Left lung (tissue), 10 donors: ENCODE measurements around the gene LIX1. TPM values are rescaled to one million over a fixed set of nuclear protein-coding genes. Genes with fewer than 3 reads are reported as not detected.

Experiments
- ATAC-seq: fragments of 200-7000 bp; cut with Tn5 transposase; one replicate; pipeline ENCODE4 v1.9.1; 2020; ENCODE audit warnings: moderate library complexity
- DNase-seq, 4 donors: peaks; one replicate each; pipeline ENCODE4 v3.0.0-alpha.2; 2013 to 2020
- H3K27ac ChIP-seq, 2 donors: fragments of 200-600 bp; sonication (generic) in 1 of 2; one replicate each; pipeline versions ENCODE4 v1.5.0 to v1.8.0; 2020 to 2021
- H3K27me3 ChIP-seq, 2 donors: fragments of 200-600 bp; sonication (generic) in 1 of 2; one replicate each; pipeline versions ENCODE4 v1.5.0 to v1.8.0; 2020 to 2021
- H3K36me3 ChIP-seq, 2 donors: fragments of 200-600 bp; sonication (generic) in 1 of 2; one replicate each; pipeline versions ENCODE4 v1.5.0 to v1.8.0; 2020 to 2021
- H3K4me1 ChIP-seq, 2 donors: fragments of 200-600 bp; one replicate each; pipeline ENCODE4 v1.8.0; 2021
- H3K4me3 ChIP-seq, 2 donors: fragments of 200-600 bp; sonication (generic) in 1 of 2; one replicate each; pipeline versions ENCODE4 v1.5.0 to v1.8.0; 2020 to 2021; ENCODE audit warnings: mild to moderate bottlenecking in 1 of 2
- H3K9me3 ChIP-seq, 2 donors: fragments of 200-600 bp; sonication (generic) in 1 of 2; one replicate each; pipeline versions ENCODE4 v1.5.0 to v1.8.0; 2020 to 2021
- intact Hi-C, 2 donors: fragments of 100-400 bp; cut with DNase I; formaldehyde crosslinking; loops; one replicate each; pipeline versions ENCODE4 v1.11.2 to v1.14.2; 2022
- polyA plus RNA-seq, 6 donors: library from polyadenylated mRNA; unstranded; fragments of 120-200 nt; gene quantifications; one replicate each; pipeline ENCODE4 v1.2.1, GENCODE V29; 2013; ENCODE audit not compliant: insufficient read length in 6 of 6
- total RNA-seq, 2 donors: library from RNA; stranded (reverse); fragmentation: NEBNext Ultra II Directional; extraction: Animal tissue kit (Norgen Biotek cat#: 25700); gene quantifications; one replicate each; pipeline ENCODE4 v1.2.1, GENCODE V29; 2021
- TF ChIP-seq, protein P1 (sequence below), 2 donors: fragments of 200-600 bp; sonication (generic) in 1 of 2; IDR thresholded peaks; one replicate each; pipeline versions ENCODE4 v1.5.0 to v1.8.0; 2021; ENCODE audit warnings: antibody characterized with exemption in 2 of 2
- donor health status: DM: no; HTN: yes; CAD: no.
- donor health status: DM: no; HTN: no; CAD: no.

The LIX1 gene
- total and polyA plus RNA-seq, 8 donors: 0.64 to 2.7 (median 1.1) TPM; not detected in 2

DNA sequence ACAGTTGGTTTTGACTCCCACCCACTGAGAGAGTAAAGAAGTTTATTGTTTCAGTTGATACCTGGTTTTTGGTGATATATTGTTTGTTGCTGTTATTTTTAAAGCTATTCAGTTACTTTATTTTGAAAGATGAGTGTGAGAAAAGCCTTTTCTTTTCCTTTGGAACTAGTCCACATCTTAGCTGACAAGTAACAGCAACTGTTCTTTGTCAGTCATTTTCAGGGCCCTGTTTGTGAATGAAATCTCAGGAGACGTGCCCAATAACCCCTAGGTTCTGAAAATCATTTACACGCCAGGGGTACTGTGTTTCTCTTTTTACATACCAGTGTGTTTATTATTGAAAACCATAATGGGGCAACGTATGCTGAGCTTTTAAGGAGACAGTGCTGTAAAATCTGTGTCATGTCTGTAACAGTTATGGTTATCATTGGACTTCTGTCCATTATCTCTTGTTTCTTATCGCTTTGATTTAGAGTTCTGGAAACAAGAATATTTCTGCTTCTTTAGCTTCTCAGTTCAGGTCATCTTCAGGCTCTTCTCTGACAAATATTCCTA lies 75.0 kb downstream of the LIX1 start:
- Histone ChIP-seq H3K27ac (no peak overlapping the region), H3K4me3 (no peak overlapping the region), H3K4me1 (no peaks in the 10 kb centered on the region), H3K27me3 (no peaks in the 10 kb centered on the region), H3K36me3 (no peaks in the 10 kb centered on the region), H3K9me3 (no peaks in the 10 kb centered on the region)
- no peak for DNase-seq
- TF ChIP-seq, protein P1, sequence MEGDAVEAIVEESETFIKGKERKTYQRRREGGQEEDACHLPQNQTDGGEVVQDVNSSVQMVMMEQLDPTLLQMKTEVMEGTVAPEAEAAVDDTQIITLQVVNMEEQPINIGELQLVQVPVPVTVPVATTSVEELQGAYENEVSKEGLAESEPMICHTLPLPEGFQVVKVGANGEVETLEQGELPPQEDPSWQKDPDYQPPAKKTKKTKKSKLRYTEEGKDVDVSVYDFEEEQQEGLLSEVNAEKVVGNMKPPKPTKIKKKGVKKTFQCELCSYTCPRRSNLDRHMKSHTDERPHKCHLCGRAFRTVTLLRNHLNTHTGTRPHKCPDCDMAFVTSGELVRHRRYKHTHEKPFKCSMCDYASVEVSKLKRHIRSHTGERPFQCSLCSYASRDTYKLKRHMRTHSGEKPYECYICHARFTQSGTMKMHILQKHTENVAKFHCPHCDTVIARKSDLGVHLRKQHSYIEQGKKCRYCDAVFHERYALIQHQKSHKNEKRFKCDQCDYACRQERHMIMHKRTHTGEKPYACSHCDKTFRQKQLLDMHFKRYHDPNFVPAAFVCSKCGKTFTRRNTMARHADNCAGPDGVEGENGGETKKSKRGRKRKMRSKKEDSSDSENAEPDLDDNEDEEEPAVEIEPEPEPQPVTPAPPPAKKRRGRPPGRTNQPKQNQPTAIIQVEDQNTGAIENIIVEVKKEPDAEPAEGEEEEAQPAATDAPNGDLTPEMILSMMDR (IDR thresholded peaks at IDR 0.05): no peak
- intact Hi-C loops: no loop called here
- ATAC-seq: no peak

DNA sequence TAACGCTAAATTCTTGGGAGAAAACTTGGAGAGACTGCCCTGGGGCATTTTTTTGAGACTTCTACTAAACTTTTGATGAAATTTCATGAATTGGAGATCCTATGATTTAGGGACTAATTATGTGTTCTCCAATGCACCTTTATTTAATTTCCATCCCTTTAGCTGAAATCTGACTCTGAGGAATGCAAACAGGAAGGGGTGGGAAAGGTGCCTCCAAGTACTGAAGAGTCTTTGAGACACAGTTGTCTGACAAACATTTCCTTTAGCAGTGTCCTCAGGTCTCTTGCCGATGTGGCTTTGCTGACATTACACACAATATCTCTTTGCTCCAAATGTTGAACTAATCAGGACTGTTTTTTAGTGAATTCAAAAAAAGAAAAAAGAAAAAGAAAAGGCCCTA lies 76.9 kb downstream of the LIX1 start:
- TF ChIP-seq, protein P1 (IDR thresholded peaks at IDR 0.05): no peak
- H3K27me3 ChIP-seq: no peaks in the 10 kb centered on the region
- no peak for DNase-seq
- H3K27ac ChIP-seq: no peak overlapping the region
- no peak for ATAC-seq
- H3K4me1 ChIP-seq: no peaks in the 10 kb centered on the region
- intact Hi-C loops: no loop called here
- H3K4me3 ChIP-seq: no peak overlapping the region
- no peaks in the 10 kb centered on the region for H3K9me3 ChIP-seq
- H3K36me3 ChIP-seq: no peaks in the 10 kb centered on the region

DNA sequence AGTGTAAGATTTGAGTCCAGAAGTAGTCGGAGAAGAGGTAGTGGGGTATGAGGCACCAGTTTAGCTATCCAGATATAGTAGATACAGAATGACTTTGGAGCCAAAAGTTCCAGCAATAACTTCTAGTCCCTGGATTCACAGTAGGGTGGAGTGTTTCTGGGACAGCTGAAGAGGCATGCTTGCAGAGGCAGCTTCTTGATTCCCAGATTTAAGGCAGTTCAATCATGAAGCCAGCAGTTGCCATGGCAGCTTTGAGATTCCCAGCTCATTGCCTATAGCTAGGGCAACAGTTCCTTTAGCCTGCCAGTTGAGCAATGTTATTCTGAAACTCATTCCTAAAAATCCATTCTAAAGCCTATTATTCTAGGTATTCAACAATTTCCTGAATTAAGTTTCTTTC lies 79.2 kb downstream of the LIX1 start:
- no peak overlapping the region for H3K4me3 ChIP-seq
- H3K36me3 ChIP-seq: no peaks in the 10 kb centered on the region
- no peaks in the 10 kb centered on the region for H3K4me1 ChIP-seq
- intact Hi-C loops: no loop called here
- no peaks in the 10 kb centered on the region for H3K27me3 ChIP-seq
- DNase-seq: no peak
- H3K9me3 ChIP-seq: no peaks in the 10 kb centered on the region
- H3K27ac ChIP-seq: no peak overlapping the region
- ATAC-seq: no peak
- TF ChIP-seq, protein P1 (IDR thresholded peaks at IDR 0.05): no peak

DNA sequence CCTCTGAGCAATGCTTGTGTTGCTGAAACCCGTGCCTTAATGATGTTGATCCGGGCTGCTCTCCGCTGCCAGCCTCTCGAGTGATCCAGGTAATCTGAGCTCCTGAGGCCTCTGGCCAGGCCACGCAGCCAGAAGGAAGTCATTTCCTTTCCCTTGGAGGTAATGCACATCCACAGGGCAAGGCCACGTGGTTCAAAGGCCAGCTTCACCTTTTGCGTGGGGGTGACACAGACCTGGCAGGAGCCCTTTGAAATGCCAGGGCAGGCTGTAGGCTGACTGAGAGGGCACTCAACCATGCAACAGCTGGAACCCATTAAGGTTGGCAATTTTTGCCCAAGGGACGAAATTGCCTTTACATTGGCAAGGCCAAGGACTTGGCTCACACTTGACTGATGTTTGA lies 80.4 kb downstream of the LIX1 start:
- intact Hi-C loops: no loop called here
- no peaks in the 10 kb centered on the region for H3K9me3 ChIP-seq
- H3K27ac ChIP-seq: no peak overlapping the region
- ATAC-seq (no peak), DNase-seq (no peak)
- TF ChIP-seq, protein P1 (IDR thresholded peaks at IDR 0.05): no peak
- no peaks in the 10 kb centered on the region for H3K27me3 ChIP-seq
- no peak overlapping the region for H3K4me3 ChIP-seq
- no peaks in the 10 kb centered on the region for H3K4me1 ChIP-seq
- H3K36me3 ChIP-seq: no peaks in the 10 kb centered on the region

DNA sequence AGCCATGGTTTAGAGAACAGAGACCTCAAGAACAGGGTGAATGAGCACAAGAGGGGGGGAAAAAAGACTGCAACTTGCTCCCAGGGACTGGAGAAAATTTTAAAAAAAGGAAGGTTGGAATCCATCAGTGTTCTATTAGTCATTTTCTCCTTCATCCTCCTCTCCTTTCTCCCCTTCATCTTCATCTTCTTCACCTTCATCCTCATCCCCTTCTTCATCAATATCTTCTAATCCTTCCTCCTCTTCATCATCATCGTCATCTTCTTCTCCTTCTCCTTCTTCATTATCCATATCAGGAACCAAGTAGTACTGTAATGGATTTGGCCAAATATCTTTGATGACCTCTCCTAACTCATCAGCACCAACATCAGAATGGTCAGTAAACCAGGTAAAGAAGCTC lies 86.1 kb downstream of the LIX1 start:
- Histone ChIP-seq H3K27ac (no peak overlapping the region), H3K4me3 (no peak overlapping the region), H3K36me3 (no peaks in the 10 kb centered on the region), H3K9me3 (no peaks in the 10 kb centered on the region), H3K4me1 (no peaks in the 10 kb centered on the region), H3K27me3 (no peaks in the 10 kb centered on the region)
- ATAC-seq: no peak
- TF ChIP-seq, protein P1 (IDR thresholded peaks at IDR 0.05): no peak
- intact Hi-C loops: no loop called here
- no peak for DNase-seq
